Putamen (tissue), 1 donor: ENCODE data around the gene FOXL2.

ENCODE experiments used
- DNase-seq: peaks from one replicate; pipeline ENCODE4 v3.0.0-alpha.2; 2016; ENCODE audit warnings: low spot score

The FOXL2 gene

GRCh38 chr3:138946663-138947494 lies at the start of gene FOXL2, which contains the start of gene FOXL2NB:
FOXL2 (minus strand) TSS chr3:138947137; CDS start chr3:138946722, 415 bp downstream.
FOXL2NB (plus strand) TSS chr3:138947217; CDS start chr3:138947365, 148 bp downstream.
- no peak for DNase-seq

- no peak for DNase-seq
Observed at GRCh38 chr3:138995706-138996105, 48.8 kb upstream of the FOXL2 start.

DNA sequence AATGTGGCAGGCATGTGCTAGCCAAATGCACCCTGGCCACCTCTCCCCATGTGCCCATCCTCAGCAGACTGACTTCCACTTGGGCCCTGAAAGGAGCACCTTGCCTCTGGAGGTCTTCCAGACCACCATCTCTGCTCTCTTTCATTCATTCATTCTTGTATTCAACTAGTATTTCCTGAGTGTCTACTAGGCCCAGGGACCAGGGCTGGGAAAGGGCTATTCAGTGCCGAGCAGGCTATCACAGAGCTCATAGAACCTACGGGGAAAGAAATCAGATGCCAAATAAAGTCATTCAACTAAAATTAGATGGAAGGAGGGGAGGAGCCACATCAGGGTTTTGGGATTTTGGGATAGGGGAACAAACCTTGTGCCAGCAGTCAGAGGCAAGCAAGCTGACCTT lies 40.2 kb upstream of the FOXL2 start:
- no peak for DNase-seq

GRCh38 chr3:138985932-138986331 lies 39.0 kb upstream of the FOXL2 start:
- DNase-seq, result no peak

- no peak for DNase-seq
Observed at GRCh38 chr3:138984816-138985215, 37.9 kb upstream of the FOXL2 start.

DNA sequence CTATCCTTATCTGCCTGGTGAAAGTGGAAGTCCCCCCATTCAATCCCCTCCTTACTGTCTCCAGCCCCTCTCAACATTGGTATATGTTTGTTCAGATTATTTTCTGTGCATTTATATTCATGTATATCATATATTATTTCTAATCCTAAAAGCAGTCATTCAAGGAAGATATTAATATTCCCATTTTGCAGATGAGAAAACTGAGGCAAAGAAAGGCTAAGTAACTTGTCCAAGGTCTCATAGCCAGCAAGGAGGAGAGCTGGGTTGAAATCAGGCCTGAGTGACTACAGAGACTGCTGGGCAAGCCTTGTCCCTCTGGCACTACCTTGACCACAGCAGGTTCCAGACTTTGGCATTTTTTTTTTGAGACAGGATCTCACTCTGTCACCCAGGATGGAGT lies 29.1 kb upstream of the FOXL2 start:
- DNase-seq, result no peak

GRCh38 chr3:138975351-138975750 lies 28.4 kb upstream of the FOXL2 start:
- DNase-seq, result no peak

GRCh38 chr3:138974462-138974861 lies 27.5 kb upstream of the FOXL2 start:
- no peak for DNase-seq

GRCh38 chr3:138972941-138973340 lies 26.0 kb upstream of the FOXL2 start:
- no peak for DNase-seq

- DNase-seq, result no peak
Observed at GRCh38 chr3:138971766-138972320, 24.9 kb upstream of the FOXL2 start.

GRCh38 chr3:138964923-138965322 lies 18.0 kb upstream of the FOXL2 start:
- DNase-seq, result no peak

DNA sequence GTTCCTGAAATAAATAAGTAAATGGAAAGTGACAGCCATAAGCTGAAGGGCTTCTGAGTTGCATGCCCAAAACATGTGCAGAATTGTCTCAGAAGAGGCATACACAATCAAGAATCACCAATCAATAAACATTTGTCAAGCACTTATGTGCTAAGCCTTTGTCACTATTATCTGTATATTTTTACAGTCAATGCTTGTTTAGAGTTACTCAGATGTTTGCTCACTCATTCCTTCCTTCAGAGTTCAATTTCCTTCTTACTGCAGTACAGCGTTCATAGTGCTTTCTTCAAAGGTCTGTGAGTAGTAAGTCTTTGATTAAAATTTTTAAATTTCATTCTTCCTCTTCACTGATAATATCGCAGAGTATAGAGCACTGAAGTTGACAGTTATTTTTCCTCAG lies 17.3 kb upstream of the FOXL2 start:
- DNase-seq, result no peak

GRCh38 chr3:138962854-138963560 lies 16.1 kb upstream of the FOXL2 start:
- no peak for DNase-seq

- DNase-seq, result no peak
Observed at GRCh38 chr3:138960417-138960852, 13.5 kb upstream of the FOXL2 start.

DNA sequence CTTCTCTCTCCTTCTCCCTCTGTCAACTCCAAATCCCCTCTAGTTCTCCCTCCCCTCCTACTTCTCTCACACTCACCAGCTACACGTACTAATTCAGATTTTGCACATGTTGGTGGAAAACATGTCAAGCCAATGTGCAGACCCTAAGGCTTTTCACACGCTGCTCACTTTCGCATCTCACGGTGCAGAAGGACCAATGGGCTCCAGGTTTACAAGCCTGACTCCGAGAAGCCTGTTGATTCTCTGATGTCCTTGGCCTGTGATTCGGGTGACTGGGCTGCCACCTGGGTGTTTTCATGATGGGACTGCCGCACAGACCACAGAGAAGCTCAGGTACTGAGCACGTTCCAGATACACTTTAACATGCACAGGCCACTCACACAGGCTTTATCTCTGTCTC lies 3.8 kb upstream of the FOXL2 start:
- DNase-seq, result no peak

GRCh38 chr3:138950006-138950644 lies 3.2 kb upstream of the FOXL2 start:
- DNase-seq, result no peak

DNA sequence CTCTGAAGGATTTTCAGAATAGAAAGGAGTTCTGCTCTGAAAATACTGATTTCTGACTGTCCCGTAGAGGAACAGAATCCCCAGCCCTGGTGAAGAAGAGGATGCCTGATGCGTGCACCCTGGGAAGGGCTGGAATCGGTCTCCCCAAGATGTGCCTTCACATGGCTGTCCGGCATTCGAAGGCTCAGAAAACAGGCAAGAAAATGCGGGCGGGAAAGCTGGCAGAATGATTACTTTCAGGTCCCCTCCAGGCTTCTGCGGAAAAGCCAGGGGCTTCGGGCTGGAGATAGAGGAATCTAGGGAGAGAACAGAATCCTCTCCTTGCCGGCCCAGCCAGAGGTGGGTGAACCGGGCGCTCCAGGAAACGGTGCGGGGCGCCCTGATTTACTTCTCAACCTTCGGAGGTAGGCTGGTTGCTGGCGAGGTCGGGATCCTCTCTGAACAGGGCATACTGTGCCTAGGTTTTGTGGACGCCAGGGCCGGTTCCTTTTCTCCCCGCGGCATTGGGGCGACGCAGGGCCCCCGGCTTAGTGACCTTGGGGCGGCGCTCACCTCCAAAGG lies 2.6 kb upstream of the FOXL2 start:
- DNase-seq, result no peak

DNA sequence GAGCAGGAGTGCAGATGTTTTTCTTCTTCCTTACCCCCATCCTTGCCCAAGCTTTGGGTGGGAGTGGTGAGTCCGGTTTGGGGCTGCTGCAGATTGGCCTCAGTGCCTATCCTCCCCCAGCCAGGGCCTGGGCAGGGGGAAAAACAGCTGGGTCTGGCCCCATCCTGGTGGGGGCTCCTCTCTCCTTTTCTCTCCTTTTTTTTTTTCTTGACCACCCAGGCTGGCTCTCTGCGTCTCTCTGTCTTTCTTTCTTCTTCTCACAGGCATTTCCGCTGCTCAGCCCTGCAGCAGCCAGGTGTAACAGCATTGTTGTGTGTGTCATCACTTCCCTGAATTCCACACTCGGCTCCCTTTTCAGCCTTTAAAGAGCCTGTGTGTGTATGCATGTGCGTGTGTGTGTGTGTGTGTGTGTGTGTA lies 2.1 kb upstream of the FOXL2 start:
- DNase-seq, result no peak

- no peak for DNase-seq
Observed at GRCh38 chr3:138948371-138949001, 1.5 kb upstream of the FOXL2 start.

GRCh38 chr3:138947495-138948121 lies 671 bp upstream of the FOXL2 start:
- DNase-seq, result no peak
